K562 treated with DMSO at 1 percent for 48 hours (cell line): Measurements from ENCODE around the gene NPIPA1. TPM values are rescaled to one million over a fixed set of nuclear protein-coding genes. Genes with fewer than 3 reads are reported as not detected.

Experiments used
- total RNA-seq: library from RNA; unstranded; fragments of 300-600 nt; gene quantifications from 2 replicates; pipeline ENCODE4 v1.2.3, GENCODE V29; 2022; ENCODE audit warnings: low replicate concordance; ENCODE audit errors: extremely low read depth

Gene NPIPA1
- not detected in 2 replicates for total RNA-seq

DNA sequence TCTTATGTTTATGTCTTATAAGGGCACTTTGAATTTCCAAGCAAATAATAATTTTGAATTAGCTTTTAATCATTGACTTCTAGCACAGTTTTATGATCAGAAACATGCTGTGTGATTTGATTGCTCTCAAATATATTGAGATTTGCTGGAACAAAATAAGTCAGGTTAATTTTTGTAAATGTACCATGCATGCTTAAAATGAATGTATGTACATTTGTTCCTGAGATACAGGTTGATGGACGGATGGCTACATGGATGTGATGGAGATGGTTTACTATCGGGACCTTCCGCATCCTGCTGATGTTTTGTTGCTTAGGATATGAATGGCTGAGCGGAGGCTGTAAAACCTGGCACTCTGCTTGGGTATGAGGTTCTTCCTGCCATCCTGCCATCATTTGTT is at the start of gene NPIPA1:
Gene NPIPA1 (plus strand): TSS at position 301 of the 400 bp plus-strand sequence. CDS start 0 bp downstream, at position 301.

DNA sequence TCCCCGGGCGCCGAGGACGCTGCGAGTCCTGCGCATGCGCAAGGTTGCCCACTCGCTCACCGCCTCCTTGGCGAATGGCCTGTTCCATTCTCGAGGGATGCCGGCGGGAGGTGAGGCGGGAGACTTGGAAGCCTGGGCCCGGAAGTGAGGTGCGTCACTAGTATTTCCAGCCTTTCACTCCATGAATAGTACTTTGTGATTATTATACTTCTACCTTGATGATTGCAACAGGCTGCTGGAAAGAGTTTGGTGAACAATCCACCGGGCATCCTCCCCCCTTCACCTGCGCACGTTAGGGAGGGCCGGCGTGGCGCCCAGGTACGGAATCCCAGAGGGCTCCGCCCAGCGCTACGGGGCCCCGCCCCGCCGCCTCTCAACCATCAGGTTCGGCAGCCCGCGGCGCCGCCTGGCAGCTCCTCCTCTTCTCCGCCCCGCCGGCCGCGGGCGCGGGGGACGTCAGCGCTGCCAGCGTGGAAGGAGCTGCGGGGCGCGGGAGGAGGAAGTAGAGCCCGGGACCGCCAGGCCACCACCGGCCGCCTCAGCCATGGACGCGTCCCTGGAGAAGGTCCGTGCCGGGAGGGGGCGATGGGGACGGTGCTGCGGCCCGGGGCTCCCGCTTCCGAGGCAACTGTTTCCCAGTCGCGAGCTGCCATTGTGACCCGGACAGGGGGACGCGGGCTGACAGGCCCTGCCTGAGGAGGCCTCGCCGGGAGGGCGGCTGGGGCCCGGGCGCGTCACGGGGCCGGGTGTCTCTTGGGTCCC is 37.6 kb downstream of the NPIPA1 start, which contains the start of gene PDXDC1:
Gene PDXDC1 (plus strand): TSS at position 371 of the 762 bp plus-strand sequence. CDS start 174 bp downstream, at position 545.

Other genes with a start within 250 kb of the NPIPA1 start
- not detected in 2 replicates for gene PLA2G10, start 243.1 kb upstream of the NPIPA1 start, total RNA-seq
- not detected in 2 replicates for gene NPIPA3, start 234.0 kb upstream of the NPIPA1 start, total RNA-seq
- gene NPIPA2, start 194.9 kb upstream of the NPIPA1 start, total RNA-seq, result not detected in 2 replicates
- not detected in 2 replicates for gene NOMO1, start 103.7 kb upstream of the NPIPA1 start, total RNA-seq
- gene PDXDC1, start 37.6 kb downstream of the NPIPA1 start, total RNA-seq, result not detected in 2 replicates
- not detected in 2 replicates for gene NTAN1, start 118.6 kb downstream of the NPIPA1 start, total RNA-seq
- gene RRN3, start 156.8 kb downstream of the NPIPA1 start, total RNA-seq, result not detected in 2 replicates